ENCODE measurements around the gene RHBDF2.
"Not testable (repeated sequence)": the region's sequence is repeated elsewhere in the genome, so short reads cannot be mapped to it uniquely, and the experiment has no call there.

Gene RHBDF2

DNA sequence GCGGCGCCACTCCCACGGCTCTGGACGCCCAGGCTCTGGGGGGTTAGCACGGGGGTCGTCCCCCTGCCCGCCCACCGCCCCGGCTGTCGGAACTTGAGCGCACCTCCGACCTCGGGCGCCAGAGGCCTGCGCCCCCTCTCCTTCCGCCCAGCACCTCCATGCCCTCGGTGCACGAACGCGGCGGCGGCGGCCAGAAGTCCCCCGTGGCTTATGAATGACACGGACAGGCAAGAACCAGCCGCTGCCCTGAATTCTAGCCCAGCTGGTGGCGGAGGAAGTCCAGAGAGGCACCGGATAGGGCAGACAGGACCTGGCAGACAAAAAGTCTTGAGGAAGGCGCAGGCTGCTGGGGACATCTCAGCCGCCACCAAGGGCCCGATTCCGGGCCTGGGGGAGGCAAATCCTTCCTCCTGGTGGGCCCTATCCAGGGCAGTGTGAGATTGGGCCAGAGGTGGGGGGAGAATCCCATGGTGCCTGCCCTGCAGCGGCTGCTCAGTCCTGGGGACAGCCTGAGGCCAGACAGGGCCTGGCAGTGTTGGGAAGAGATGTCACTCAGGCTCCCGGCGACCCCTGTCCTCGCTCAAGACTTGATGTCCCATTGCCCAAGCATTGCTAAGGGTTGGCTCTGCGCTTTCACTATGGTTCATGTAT, 37.2 kb upstream of the RHBDF2 start:
- peak; percentile 36 for DNase-seq

DNA sequence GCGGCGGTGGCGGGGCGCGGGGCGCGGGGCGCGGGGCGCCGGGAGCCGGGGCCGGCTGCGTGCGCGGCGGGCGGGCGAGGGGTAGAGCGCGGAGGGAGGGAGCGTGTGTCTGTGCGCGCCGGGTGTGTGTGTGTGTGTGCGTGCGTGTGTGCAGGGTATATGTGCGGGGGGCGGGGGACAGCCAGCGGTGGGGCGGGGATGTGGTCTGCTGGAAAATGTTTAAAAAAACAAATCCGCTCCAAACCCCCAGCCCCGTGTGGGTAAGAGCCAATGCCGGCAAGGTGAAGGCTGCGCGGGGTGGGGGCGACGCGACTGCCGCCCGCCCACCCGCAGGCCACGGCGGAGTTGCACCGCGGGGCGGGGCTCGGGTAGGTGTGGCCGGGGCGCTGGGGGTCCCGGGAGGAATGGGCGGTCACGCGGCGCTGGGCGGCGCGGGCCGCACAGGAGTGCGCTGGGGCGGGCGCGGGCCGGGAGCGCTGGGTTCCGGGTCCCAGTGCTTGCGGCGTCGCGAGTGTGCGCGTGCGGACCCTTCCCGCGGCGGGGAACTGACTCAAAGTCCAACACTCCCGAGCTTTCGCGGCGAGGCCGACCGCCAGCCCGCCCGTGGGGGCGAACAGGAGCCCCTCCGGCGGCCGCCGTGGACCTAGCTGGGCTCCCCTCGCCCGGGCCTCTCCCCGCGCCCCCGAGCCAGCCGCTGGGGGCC, 36.5 kb upstream of the RHBDF2 start, which contains the start of gene CYGB:
TSS of gene CYGB (minus strand) at position 132 of the 703 bp plus-strand sequence. CDS start 167 bp downstream, outside the sequence.
- peak; percentile 38 for DNase-seq

DNA sequence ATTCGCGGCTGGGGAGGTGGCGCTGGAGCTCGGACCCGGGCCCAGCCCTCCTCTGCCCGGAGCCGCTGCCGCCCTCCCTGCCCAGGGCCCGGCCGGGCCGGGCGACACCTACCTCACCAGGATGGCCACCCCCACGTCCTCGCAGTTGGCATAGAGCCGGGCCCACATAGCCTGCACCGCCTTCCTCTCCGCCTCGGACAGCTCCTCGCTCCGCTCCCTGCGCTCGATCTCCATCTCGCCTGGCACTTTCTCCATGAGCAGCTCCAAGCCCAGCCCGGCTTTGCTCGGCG, 36.0 kb upstream of the RHBDF2 start:
- no peak for DNase-seq

DNA sequence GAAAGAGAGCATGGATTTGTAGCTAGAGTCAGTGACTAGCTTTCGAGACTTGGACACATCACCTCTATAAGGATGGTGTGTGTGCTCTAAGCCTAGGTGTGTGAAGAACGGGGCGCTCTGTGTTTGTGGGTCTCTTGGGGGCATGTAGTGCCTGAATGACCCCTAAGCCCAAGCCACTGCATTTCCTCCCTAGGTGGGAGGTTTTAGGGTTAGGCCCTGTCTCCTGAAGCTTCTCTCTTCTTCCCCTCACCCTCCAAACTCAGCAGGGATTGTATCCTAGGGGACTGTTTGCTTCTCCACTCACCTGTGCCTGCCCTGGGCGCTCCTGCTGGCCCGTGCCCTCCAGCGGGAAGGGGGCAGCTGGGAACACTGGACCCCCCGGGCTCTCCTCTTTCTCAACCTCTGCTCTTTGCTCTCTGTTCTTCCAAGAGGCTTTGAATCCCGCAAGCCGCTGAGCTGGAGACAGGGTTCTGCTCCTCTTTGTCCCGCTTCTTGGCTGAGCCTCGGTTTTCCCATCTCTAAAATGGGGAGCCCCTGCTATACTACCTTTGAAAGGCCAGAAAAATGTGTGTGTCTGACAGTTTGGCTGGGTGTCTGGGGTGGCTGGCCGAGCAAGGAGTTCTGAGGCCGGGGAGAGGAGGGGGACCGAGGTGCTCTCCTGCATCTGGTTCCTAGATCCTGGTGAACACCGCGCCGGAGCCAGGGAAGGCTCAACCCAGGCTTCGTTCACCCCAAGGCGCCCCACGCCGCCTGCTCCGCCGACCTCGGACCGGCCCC, 35.5 kb upstream of the RHBDF2 start:
- no peak for DNase-seq

DNA sequence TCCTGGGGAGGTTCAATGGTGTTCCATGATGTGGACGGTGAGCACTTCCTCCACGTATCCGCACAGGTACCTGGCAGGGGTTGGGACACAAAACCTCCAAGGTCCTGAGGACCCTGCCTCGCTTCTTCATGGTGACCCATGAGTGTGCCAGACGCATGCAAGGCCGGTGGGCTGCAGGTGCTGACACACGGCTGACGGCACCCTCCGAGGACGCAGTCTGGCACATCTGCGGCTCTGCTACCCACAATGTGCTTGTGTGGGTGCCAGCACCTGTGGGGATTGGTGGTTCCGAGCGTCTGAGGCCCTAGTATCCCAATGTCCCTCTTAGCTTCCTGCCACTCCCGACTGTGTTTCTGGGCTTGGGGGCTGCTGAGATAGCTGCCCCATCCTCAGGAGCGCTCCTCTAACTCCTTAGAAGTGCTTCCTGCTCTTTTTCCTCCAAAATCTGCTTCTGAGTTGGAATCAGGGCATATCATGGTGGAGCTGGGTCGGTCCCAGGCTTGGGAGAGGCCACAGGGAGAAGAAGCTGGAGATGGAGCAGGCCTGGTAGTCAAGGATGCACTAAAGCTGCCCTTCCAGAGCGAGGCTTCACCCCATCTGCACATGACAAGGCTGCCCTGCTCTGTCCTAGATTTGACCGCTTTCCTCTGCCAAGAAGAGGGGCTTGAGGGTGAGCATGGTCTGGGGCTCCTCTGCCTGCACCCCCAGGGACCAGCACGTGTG, 34.7 kb upstream of the RHBDF2 start:
- DNase-seq = no peak

DNA sequence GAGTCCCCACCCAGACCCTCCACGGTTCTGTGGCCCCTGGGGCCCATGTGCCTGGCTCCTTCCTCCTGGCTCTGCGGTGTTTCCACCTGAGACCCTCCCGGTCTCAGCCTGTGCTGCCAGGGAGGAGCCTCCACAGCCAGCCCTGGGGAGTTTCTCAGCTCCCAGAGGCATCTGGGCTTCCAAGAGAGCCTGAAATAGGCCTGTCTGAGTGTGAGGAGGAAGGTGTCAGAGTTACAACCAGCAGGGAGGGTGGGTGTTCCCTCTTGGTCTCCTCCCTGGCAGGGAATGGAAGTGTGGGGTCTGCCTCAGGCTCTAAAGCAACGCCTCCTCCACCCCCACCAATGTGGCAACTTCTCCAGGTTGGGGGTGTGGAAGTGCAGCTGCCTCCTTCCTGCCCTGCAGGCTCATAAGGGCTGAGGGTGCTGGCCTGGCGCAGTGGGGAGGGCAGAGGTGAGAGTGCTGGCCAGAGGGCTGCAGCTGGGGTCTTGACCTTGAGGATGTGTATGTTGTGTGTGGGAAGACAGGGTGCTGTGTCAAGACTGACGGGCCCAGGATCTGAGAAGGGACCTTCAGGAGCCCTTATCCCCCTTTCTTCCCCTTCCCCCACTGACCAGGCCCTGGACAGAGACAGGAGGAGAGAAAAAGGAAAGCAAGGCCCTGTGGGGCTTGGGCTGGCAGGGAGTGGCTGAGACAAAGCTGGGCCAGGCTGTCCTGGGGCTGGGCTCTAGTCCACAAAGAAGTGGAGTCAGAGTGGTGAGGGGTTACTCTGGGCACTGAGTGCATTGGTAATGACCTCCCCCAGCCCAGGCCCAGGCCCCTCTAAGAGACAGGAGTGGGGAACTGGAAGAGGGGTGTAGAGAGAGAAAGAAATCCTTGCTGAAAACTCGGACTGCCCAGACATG, 33.9 kb upstream of the RHBDF2 start:
- DNase-seq = no peak

DNA sequence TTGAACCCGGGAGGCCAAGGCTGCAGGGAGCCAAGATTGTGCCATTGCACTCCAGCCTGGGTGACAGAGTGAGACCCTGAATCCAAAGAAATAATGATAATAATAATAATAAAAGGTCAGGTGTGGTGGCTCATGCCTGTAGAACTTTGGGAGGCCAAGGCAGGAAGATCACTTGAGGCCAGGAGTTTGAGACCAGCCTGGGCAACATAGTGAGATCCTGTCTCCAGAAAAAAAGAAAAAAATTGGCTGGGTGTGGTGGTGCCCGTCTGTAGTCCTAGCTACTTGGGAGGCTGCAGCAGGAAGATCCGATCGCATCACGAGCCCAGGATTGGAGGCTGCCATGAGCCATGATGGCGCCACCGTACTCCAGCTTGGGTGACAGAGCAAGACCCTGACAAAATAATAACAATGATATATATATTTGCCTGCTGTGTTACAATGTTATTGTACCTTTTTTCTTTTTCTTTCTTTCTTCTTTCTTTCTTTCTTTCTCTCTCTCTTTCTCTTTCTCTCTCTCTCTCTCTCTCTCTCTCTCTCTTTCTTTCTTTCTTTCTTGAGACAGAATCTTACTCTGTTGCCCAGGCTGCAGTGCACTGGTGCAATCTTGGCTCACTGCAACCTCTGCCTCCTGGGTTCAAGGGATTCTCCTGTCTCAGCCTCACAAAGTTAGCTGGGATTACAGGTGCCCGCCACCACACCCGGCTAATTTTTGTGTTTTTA, 32.6 kb upstream of the RHBDF2 start:
- DNase-seq = not testable (repeated sequence)

DNA sequence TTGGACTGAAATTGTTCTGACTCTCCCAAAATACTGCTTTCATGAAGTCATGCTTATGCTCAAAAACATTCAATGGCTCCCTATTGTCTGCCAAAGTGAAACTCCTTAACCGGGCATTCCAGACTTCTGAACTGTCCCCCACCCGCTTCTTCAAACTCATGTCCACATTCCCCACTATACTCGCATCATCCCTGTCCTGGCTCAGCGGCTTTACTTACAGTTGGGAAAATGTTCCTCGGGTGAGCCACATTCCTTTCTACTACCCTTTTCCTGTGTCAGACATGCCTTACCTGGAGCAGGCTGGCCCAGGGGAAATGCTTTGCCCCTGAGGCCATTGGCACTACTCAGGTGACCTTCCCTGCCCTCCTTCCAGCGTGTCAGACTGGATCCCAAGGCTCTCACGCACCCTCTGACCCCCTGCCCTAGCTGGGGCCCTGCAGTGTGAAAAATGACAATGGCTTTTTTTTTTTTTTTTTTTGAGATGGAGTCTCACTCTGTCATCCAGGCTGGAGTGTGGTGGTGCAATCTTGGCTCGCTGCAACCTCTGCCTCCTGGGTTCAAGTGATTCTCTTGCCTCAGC, 30.9 kb upstream of the RHBDF2 start:
- DNase-seq = no peak

DNA sequence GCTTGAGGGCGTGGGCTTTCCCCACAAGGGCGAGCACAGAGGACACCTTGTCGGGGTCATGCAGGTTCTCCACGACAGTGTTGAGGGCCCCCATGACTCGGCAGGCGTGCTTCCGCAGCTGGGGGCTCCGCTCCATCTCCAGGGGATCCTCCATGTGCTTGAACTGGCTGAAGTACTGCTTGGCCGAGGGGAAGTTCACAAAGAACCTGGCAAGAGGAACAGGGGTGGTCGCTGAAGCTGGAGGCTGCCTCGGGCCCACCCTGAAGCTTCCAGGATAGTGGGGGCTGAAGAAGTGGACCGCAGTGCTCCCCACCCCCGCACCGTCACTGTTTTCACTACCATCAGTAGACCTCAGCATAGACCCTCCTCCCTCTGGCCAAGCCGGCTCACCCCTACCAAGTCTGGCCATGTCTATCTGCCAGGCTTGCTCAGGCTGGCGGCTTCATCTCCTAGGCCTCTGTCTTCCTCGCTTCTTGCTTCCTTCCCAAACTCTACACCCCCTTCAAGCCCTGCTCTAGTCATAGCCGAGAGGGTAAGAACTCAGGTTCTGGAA, 30.3 kb upstream of the RHBDF2 start:
- no peak for DNase-seq

DNA sequence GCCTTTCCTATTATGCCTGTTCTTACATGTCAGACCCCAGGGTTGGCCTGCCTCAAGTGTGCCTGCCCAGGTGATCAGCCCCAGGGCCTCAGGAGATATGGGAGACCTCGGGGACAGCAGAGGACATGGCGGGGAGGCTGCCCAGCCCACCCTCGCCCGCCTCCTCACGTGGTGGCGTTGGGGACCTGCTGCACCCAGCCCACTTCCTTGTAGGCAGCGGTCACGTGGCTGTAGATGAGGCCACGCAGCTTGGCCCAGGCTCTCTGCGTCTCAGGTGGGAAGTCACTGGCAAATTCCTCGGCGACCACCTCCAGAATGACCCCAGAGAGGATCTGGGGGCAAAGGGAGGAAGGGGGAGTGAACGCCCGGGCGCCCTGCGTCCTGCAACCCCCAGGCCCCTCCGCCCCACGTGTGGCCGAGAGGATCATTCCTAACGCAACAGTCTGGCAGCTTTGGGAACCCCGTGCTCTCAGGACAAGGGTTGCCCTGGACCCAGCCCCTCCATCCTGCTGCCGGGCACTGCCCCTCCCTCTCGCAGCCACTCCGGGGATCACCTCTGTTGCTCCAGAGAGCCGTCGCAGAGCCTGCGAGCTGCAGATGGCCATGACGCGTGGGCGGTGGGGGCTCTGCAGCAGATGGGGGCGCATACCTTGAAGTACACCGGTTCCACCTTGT, 29.7 kb upstream of the RHBDF2 start:
- no peak for DNase-seq

DNA sequence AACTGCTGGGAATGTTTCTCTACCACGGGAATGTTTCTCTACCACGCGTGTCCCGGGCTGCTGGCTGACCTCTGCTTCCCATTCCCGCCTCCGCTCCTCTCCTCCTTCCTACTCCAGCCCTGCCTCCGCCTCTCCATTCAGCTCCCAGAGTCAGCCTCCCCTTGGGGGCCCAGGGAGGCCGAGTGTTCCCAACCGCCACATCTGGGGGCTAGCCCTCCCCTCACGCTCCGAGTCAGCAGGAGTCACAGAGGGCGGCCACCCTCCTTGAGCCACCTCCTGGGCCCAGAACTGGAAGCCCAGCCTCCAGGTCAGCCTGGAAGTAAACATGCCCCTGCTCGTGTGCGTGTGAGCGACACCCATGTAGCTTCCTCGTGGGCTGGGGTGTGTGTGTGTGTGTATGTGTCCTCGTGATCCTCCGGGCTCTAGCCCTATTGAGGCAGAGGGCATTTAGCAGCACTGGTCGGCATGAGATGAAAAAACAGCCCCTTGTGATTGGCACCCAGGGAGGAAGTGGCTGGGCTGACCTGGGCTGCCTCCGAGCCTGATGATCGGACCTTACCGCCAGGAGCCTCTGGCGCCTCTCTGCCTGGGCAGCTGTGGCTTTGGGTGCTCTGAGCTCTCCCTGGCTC, 29.0 kb upstream of the RHBDF2 start:
- DNase-seq = no peak

DNA sequence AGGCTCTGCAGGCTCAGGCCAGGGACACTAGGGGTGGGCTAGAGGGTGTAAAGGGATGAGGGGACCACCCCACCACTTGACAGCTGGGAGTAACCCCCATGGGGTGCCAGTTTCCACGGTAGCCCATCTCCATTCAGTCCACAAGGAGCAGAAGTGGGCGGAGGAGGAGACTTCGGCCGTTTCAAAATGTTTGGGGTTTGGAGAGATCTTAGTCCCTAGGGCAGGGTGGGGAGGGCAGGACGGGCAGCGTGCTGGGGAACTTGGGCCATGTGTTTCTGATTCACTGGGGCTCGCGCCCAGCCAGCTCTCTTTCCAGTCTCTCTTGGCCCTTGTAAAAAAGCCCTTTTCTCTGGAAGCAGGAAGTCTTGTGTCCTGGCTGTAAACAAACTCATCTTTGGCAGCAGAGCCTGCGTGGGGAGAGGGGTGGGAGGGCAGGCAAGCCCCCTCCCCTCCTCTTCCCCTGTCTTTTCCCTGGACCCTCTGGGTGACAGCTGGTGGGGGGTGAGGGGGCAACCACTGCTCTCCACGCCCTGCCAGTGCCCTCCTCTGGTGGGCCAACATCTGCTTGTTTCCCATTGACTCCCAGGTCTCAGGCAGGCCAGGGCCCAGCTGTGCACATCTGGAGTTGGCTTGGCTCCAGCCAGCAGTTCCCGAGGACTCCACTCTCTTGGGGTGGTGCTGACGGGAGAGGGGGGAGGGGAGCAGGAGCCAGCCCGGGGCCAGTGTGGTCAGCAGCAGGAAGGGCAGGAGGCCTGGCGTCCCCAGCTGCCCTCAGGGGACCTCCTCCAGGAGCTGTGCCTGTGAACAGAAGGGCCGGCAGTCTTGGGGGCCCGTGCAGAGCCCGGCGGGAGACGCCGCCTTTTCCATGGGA, 28.2 kb upstream of the RHBDF2 start:
- DNase-seq = peak; percentile 94

DNA sequence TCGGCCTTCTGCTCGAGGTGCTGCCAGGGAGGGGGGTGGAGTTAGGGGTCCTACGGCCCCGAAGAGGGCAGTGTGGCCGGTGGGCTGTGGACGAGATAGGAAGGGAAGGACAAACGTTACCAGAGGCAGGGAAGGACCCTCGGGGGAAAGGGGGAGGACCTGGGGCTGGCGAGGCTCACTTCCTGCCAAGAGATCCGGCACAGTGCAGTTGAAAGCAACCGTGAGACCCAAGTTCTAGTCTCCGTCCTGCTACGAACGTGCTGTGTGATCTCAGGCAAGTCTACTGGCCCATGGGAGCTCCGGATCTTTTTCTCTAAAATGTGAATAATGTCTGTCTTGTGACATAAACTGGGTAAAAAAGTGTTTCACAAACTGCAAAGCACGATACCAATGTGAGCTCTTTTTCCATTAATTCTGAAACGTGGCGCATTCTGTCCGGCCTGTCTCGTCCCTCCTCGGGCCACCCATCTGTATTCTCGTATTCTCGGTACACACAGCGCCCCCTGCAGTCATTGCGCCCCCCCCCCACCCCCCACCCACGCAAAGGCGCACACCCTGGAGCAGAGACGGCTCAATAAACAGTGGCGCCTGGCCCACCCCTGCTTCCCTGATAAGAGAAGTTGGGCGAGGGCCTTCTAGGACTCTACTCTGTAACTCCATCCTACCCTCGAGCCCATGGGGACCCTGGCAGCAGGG, 27.5 kb upstream of the RHBDF2 start:
- peak; percentile 60 for DNase-seq

DNA sequence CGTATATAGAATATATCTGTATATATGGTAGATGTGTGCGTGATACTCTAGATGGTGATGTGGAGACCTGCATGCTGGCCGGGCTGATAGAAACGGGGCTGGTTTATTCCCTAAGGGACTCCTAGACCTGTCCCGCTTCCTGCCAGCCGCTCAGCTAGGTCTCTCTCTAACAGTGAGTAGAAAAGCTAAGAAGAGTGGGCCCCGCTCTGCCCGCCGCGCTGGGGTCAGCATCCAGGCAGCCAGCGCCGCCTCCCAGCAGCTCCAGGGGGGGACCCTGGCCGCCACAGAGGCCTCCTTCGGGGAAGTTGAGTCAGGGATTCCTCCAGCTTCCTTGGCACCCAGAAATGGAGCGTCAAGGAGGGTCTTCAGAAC, 26.9 kb upstream of the RHBDF2 start:
- no peak for DNase-seq

DNA sequence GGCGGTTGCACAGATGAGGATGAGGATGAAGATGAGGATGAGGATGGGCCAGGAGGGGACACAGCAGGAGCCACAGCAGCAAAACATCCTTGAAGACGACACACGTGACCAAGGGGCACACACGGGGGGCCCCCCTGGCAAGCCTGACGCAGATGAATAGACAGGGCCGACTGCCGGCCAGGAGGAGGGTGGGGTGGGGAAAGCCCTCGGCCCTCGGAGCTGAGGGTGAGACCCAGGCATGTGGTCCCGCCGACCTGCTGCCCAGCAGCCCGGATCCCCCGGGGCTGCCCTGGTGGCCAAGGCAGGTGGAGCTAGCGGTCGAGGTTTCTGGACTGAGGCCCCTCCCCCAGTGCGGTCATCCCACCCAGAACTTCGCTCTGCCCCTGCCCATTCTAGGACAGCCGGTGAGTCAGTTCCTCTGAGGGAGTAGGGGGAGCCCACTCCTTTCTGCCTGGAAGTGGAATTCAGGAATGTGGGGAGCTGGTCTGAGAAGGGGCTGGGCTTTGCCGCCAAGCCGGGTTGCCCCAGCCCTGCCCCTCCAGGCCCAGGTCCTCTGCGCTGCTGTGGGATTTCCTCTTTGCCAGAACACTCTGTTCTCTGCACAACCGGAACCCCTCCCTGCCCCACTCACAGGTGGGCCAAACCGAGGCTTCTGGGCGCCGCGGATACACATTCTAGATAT, 26.3 kb upstream of the RHBDF2 start:
- DNase-seq = peak; percentile 80

DNA sequence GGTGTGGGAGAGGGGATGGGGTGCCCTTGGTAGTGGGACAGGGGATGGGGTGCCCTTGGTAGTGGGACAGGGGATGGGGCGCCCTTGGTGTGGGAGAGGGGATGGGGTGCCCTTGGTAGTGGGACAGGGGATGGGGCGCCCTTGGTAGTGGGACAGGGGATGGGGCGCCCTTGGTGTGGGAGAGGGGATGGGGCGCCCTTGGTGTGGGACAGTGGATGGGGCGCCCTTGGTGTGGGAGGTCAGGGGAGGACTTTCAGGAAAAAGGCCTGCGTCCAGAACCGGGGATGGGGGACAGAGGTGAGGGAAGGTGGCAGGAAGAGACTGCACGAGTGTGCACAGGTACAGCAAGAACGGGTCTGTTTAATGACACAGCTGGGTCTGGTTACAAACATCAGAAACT, 25.8 kb upstream of the RHBDF2 start:
- not testable (repeated sequence) for DNase-seq

DNA sequence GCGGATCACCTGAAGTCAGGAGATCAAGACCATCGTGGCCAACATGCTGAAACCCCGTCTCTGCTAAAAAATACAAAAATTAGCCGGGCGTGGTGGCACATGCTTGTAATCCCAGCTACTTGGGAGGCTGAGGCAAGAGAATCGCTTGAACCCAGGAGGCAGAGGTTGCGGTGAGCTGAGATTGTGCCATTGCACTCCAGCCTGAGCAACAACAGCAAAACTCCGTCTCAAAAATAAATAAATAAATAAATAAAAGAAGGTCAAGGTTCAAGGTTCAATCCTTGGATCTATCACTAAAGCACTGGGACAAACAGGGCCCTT, 24.2 kb upstream of the RHBDF2 start:
- DNase-seq = not testable (repeated sequence)

Data from right hindlimb (tissue), 1 donor.